ENCODE measurements around the gene OSBP.

OSBP gene

GRCh38 chr11:59607703-59608454, 7.7 kb downstream of the OSBP start:
- no peak for DNase-seq (ENCODE audit: low spot score)

- no peak for DNase-seq (ENCODE audit: low spot score)
These were observed 13.1 kb downstream of the OSBP start for GRCh38 chr11:59602432-59602831.

- DNase-seq (ENCODE audit: low spot score): no peak
These were observed 13.8 kb downstream of the OSBP start for GRCh38 chr11:59601788-59602187.

GRCh38 chr11:59600636-59601035, 14.9 kb downstream of the OSBP start:
- DNase-seq (ENCODE audit: low spot score): no peak

- no peak for DNase-seq (ENCODE audit: low spot score)
These were observed 15.3 kb downstream of the OSBP start for GRCh38 chr11:59600234-59600633.

GRCh38 chr11:59598961-59599360, 16.6 kb downstream of the OSBP start:
- no peak for DNase-seq (ENCODE audit: low spot score)

GRCh38 chr11:59584294-59584693, 31.3 kb downstream of the OSBP start:
- no peak for DNase-seq (ENCODE audit: low spot score)

- no peak for DNase-seq (ENCODE audit: low spot score)
These were observed 33.6 kb downstream of the OSBP start for GRCh38 chr11:59582006-59582405.

GRCh38 chr11:59578369-59578768, 37.2 kb downstream of the OSBP start:
- no peak for DNase-seq (ENCODE audit: low spot score)

GRCh38 chr11:59575505-59575904, 40.1 kb downstream of the OSBP start:
- no peak for DNase-seq (ENCODE audit: low spot score)

GRCh38 chr11:59574932-59575502, 40.6 kb downstream of the OSBP start:
- DNase-seq (ENCODE audit: low spot score): no peak

- no peak for DNase-seq (ENCODE audit: low spot score)
These were observed 41.1 kb downstream of the OSBP start for GRCh38 chr11:59574467-59574866.

GRCh38 chr11:59573216-59573615, 42.4 kb downstream of the OSBP start:
- no peak for DNase-seq (ENCODE audit: low spot score)

- DNase-seq (ENCODE audit: low spot score): no peak
These were observed 43.5 kb downstream of the OSBP start for GRCh38 chr11:59572091-59572490.

- no peak for DNase-seq (ENCODE audit: low spot score)
These were observed 53.3 kb downstream of the OSBP start for GRCh38 chr11:59562292-59562691.

- DNase-seq (ENCODE audit: low spot score): peak; percentile 97
These were observed 54.7 kb downstream of the OSBP start for GRCh38 chr11:59560702-59561473.

GRCh38 chr11:59560290-59560701, 55.3 kb downstream of the OSBP start:
- DNase-seq (ENCODE audit: low spot score): peak; percentile 79

GRCh38 chr11:59559886-59560285, 55.7 kb downstream of the OSBP start:
- peak; percentile 65 for DNase-seq (ENCODE audit: low spot score)

- DNase-seq (ENCODE audit: low spot score): no peak
These were observed 57.3 kb downstream of the OSBP start for GRCh38 chr11:59558270-59558643.

- no peak for DNase-seq (ENCODE audit: low spot score)
These were observed 58.6 kb downstream of the OSBP start for GRCh38 chr11:59556917-59557348.

- peak; percentile 69 for DNase-seq (ENCODE audit: low spot score)
These were observed 59.3 kb downstream of the OSBP start for GRCh38 chr11:59556115-59556916.

- DNase-seq (ENCODE audit: low spot score): peak; percentile 49
These were observed 59.9 kb downstream of the OSBP start for GRCh38 chr11:59555601-59556114.

Measured in HuH-7.5 (cell line).